A549 (cell line): ENCODE results near the gene ATP7B. TPM values are rescaled to one million over a fixed set of nuclear protein-coding genes. Genes with fewer than 3 reads are reported as not detected.

ENCODE experiments used
- ATAC-seq, 2 experiments: fragments of 200-7000 bp in 1 of 2; fragments of >200 bp in 1 of 2; cut with Nextera tagmentation in 1 of 2; cut with Tn5 transposase in 1 of 2; 3 replicates each; pipeline versions ENCODE4 v1.8.0 to v1.9.1; 2018 to 2020; ENCODE audit warnings: mild to moderate bottlenecking in 1 of 2, moderate library complexity in 1 of 2
- CTCF ChIA-PET: fragments of 300-600 bp; sonication (Branson Sonifier 250); formaldehyde crosslinking; extraction: SDS; loops from one replicate; lab custom pipeline; 2021; ENCODE audit warnings: antibody characterized with exemption, inconsistent platforms; lab: Yijun Ruan, JAX
- POLR2A ChIA-PET: fragments of 350-600 bp; formaldehyde crosslinking; extraction: SDS; loops from one replicate; lab custom pipeline; 2021; ENCODE audit warnings: antibody characterized with exemption, inconsistent platforms; lab: Yijun Ruan, JAX
- DNase-seq, 2 experiments: peaks; one replicate each; pipeline versions ENCODE4 v3.0.0 to v3.0.0-alpha.2; 2011 to 2016; ENCODE audit warnings: low read depth in 1 of 2, low spot score in 1 of 2
- FAIRE-seq: peaks from 2 replicates; lab custom pipeline; 2011; peaks lifted over from hg19 to GRCh38; lab: Jason Lieb, UNC
- H3K27ac ChIP-seq, 2 experiments: fragments of >200 bp; sonication (Bioruptor Twin); formaldehyde crosslinking; 3 replicates each; pipeline ENCODE4 v1.5.1; 2016 to 2017
- H3K4me1 ChIP-seq: fragments of >200 bp; sonication (Bioruptor Twin); formaldehyde crosslinking; 3 replicates; pipeline ENCODE4 v1.6.1; 2016
- H3K4me2 ChIP-seq: fragments of >200 bp; sonication (Bioruptor Twin); formaldehyde crosslinking; 3 replicates; pipeline ENCODE4 v1.6.1; 2016
- H3K4me3 ChIP-seq: fragments of >200 bp; sonication (Bioruptor Twin); formaldehyde crosslinking; 3 replicates; pipeline ENCODE4 v1.5.1; 2016
- H3K9me3 ChIP-seq: fragments of >200 bp; sonication (Bioruptor Twin); formaldehyde crosslinking; 3 replicates; pipeline ENCODE4 v1.6.1; 2016
- BHLHE40 ChIP-seq: IDR thresholded peaks from 2 replicates; pipeline ENCODE4 v1.6.1; 2012; ENCODE audit warnings: low read depth, low read length, inconsistent platforms
- CBX2 ChIP-seq: fragments of 200-600 bp; sonication (generic); IDR thresholded peaks from 2 replicates; pipeline ENCODE4 v1.6.1; 2016; ENCODE audit warnings: low read depth, mild to moderate bottlenecking, borderline replicate concordance
- CBX8 ChIP-seq: fragments of 200-600 bp; sonication (generic); IDR thresholded peaks from 2 replicates; pipeline ENCODE4 v1.6.1; 2016
- CEBPB ChIP-seq, 2 experiments: fragments of >200 bp in 1 of 2; sonication (Bioruptor Twin) in 1 of 2; formaldehyde crosslinking in 1 of 2; IDR thresholded peaks; 2 replicates each; pipeline ENCODE4 v1.6.1; 2012 to 2016
- CHD2 ChIP-seq: fragments of 150-350 bp; IDR thresholded peaks from 2 replicates; pipeline ENCODE4 v1.6.1; 2014; ENCODE audit warnings: low read length; ENCODE audit not compliant: partially characterized antibody
- CHD4 ChIP-seq: fragments of 200-600 bp; sonication (generic); IDR thresholded peaks from 2 replicates; pipeline ENCODE4 v1.6.1; 2016; ENCODE audit warnings: antibody characterized with exemption, mild to moderate bottlenecking, borderline replicate concordance
- ESRRA ChIP-seq: fragments of 150-350 bp; IDR thresholded peaks from 2 replicates; pipeline ENCODE4 v1.6.1; 2014; ENCODE audit warnings: mild to moderate bottlenecking, low read length, borderline replicate concordance
- FOSL2 ChIP-seq, 2 experiments: fragments of 450-650 bp in 1 of 2; fragments of >200 bp in 1 of 2; sonication (Bioruptor Twin) in 1 of 2; formaldehyde crosslinking; IDR thresholded peaks; 2 replicates each; pipeline versions ENCODE4 v1.5.0 to v1.6.1; 2016 to 2020; ENCODE audit warnings: mild to moderate bottlenecking in 1 of 2, moderate library complexity in 1 of 2
- HDAC2 ChIP-seq: fragments of 200-600 bp; sonication (generic); IDR thresholded peaks from 2 replicates; pipeline ENCODE4 v1.6.1; 2016
- JUN ChIP-seq, 2 experiments: fragments of >200 bp; sonication (Bioruptor Twin); formaldehyde crosslinking; IDR thresholded peaks; 2 replicates in 1 of 2; 3 replicates in 1 of 2; pipeline ENCODE4 v1.6.1; 2016 to 2017
- KDM5A ChIP-seq: fragments of 200-600 bp; sonication (generic); IDR thresholded peaks from 2 replicates; pipeline ENCODE4 v1.6.1; 2016; ENCODE audit warnings: antibody characterized with exemption, mild to moderate bottlenecking
- NFE2L2 ChIP-seq: fragments of 150-350 bp; conservative IDR thresholded peaks from 2 replicates; pipeline ENCODE4 v1.6.1; 2014; ENCODE audit warnings: low read length
- PHF8 ChIP-seq: fragments of 200-600 bp; sonication (generic); IDR thresholded peaks from 2 replicates; pipeline ENCODE4 v1.6.1; 2016; ENCODE audit warnings: low read depth, mild to moderate bottlenecking, antibody characterized with exemption, moderate library complexity, borderline replicate concordance
- POLR2A ChIP-seq: IDR thresholded peaks from 2 replicates; pipeline ENCODE4 v1.6.1; 2012; ENCODE audit warnings: mild to moderate bottlenecking, low read length
- RAD21 ChIP-seq, 2 experiments: fragments of >200 bp in 1 of 2; sonication (Bioruptor Twin) in 1 of 2; formaldehyde crosslinking in 1 of 2; IDR thresholded peaks in 1 of 2; conservative IDR thresholded peaks in 1 of 2; 2 replicates in 1 of 2; 3 replicates in 1 of 2; pipeline ENCODE4 v1.6.1; 2012 to 2018; ENCODE audit warnings: inconsistent platforms in 1 of 2
- RCOR1 ChIP-seq: fragments of 150-350 bp; IDR thresholded peaks from 2 replicates; pipeline ENCODE4 v1.6.1; 2014; ENCODE audit warnings: antibody characterized with exemption, low read length, low read depth
- RFX5 ChIP-seq: fragments of 450-650 bp; IDR thresholded peaks from 2 replicates; pipeline ENCODE4 v1.7.1; 2014; ENCODE audit warnings: antibody characterized with exemption, mild to moderate bottlenecking, moderate library complexity
- ZC3H11A ChIP-seq: fragments of 450-650 bp; IDR thresholded peaks from 2 replicates; pipeline ENCODE4 v1.6.1; 2014; ENCODE audit warnings: antibody characterized with exemption, mild to moderate bottlenecking
- ZFP36 ChIP-seq: fragments of 450-650 bp; IDR thresholded peaks from 2 replicates; pipeline ENCODE4 v1.6.1; 2014; ENCODE audit warnings: borderline replicate concordance; ENCODE audit not compliant: partially characterized antibody
- ZNF302 ChIP-seq: fragments of 250-450 bp; sonication (Bioruptor Pico); IDR thresholded peaks from 2 replicates; pipeline ENCODE4 v1.9.0; 2021; ENCODE audit warnings: inconsistent platforms, mild to moderate bottlenecking, moderate library complexity
- WGBS: methylation state at CpG from one replicate; pipeline ENCODE4 v1.1.6; 2017; ENCODE audit errors: missing lambda C conversion rate; 5-methylcytosine and 5-hydroxymethylcytosine counted together
- polyA plus RNA-seq, 4 experiments: library from polyadenylated mRNA; depleted of rRNA in 3 of 4; stranded (reverse); fragments of >200 nt; fragmentation: RNase III in 1 of 4; extraction: RNeasy Plus Mini Kit Qiagen cat#74134 plus additional on column Dnase treatment in 1 of 4; gene quantifications; 2 replicates in 3 of 4; 3 replicates in 1 of 4; pipeline ENCODE4 v1.2.3, GENCODE V29; 2011 to 2017
- TF ChIP-seq, protein P1 (sequence below): IDR thresholded peaks from 2 replicates; pipeline ENCODE4 v1.6.1; 2012; ENCODE audit warnings: low read depth, borderline replicate concordance
- TF ChIP-seq, protein P2 (sequence below): IDR thresholded peaks from 2 replicates; pipeline ENCODE4 v1.6.1; 2012
- TF ChIP-seq, protein P3 (sequence below): IDR thresholded peaks from 2 replicates; pipeline ENCODE4 v1.6.1; 2012
- TF ChIP-seq, protein P4 (sequence below): fragments of 150-350 bp; IDR thresholded peaks from 2 replicates; pipeline ENCODE4 v1.6.1; 2014; ENCODE audit warnings: low read depth, mild to moderate bottlenecking, low read length
- TF ChIP-seq, protein P5 (sequence below): fragments of >200 bp; sonication (Bioruptor Twin); formaldehyde crosslinking; IDR thresholded peaks from 3 replicates; pipeline ENCODE4 v1.5.1; 2016

Gene ATP7B
- polyA plus RNA-seq, 2 of the 4 experiments (the other 2 are of a cell fraction): 2.8 to 3.9 TPM

DNA sequence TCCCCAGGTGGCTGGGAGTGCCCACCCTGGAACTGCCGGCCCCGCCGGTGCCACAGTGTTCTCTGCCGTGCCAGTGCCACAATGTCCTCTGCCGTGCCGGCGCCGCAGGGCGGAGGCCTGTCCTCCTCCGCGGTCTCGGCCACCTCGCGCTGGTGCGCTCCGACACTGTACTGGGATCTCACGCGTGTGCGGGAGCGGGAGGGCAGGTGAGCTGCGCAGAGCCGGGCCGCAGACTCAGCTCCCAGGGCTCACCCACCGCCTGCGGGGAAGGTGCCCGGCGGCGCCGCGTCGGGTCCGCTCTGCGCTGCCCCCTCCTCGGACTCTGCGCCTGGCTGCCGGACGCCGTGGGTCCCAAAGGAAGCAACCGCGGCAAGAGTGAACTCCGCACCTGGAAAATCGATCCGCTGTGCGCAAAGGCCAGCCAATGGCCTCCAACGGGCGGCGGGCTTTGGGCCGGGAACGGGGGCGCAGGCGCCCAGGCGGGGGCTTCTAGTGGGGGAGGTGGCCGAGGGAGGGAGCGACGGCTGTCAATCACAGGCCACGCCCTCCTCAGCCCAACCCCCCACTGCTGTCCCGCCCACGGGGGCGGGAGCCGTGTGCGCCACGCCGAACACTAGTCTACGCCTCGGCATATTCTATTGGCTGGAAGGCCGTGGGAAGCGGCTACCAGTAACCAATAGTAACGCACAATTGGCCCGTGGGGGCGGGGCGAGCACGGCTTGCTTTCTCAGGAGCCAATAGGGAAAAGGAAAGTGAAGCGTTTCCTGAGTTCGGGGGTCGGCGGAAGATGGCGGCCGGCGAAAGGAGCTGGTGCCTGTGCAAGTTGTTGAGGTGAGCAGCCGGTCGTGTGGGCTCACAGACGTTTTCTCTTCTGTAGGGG, 622 bp upstream of the ATP7B start, which contains the start of gene ALG11:
Gene ALG11, plus strand, starts transcription at position 767 of the 880 bp plus-strand sequence. Its CDS starts 21 bp downstream, at position 788.
- H3K27ac ChIP-seq: peak within 1 kb of the TSS; percentile 79 to 89
- ATAC-seq: peak; percentile 99
- H3K4me3 ChIP-seq: peak within 1 kb of the TSS; percentile 95
- POLR2A ChIA-PET: interaction anchor here (0.9 kb wide), 1 partner anchor 116 kb away, joined by 3 read pairs; no protein-coding TSS in a partner anchor
- WGBS: 3% methylated on average over 6 of the region's 82 CpGs
- no peak for FAIRE-seq
- peak; percentile 86 to 96 for DNase-seq
- CTCF ChIA-PET: no interaction called here
- peak within 1 kb of the TSS; percentile 96 for H3K4me2 ChIP-seq
- H3K4me1 ChIP-seq: peaks cover 10% of the 10 kb centered on the region; the same call in 1 of the 3 replicates
- TF ChIP-seq, protein P1, sequence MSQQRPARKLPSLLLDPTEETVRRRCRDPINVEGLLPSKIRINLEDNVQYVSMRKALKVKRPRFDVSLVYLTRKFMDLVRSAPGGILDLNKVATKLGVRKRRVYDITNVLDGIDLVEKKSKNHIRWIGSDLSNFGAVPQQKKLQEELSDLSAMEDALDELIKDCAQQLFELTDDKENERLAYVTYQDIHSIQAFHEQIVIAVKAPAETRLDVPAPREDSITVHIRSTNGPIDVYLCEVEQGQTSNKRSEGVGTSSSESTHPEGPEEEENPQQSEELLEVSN: peak; percentile 41; the same call in 1 of the 2 replicates
- TF ChIP-seq CHD2 (peak; percentile 43), ESRRA (no peak), RCOR1 (no peak), ZC3H11A (no peak), RFX5 (peak; percentile 42; the same call in 1 of the 2 replicates), ZFP36 (no peak), RAD21 (conservative IDR thresholded peaks at IDR 0.05 in 1 of 2, IDR thresholded peaks at IDR 0.05 in 1 of 2) (no peak), BHLHE40 (no peak), PHF8 (peak; percentile 21; the same call in 1 of the 2 replicates), POLR2A (peak; percentile 78), CHD4 (no peak), JUN (IDR thresholded peaks at IDR 0.05) (peak in 1 of 2 experiments; percentile 15; a peak in 1 of 5 replicates), CBX2 (no peak), NFE2L2 (no peak), HDAC2 (0 out of 2 replicates have a peak, but pooled peaks have one; percentile 15), KDM5A (peak; percentile 92)
- TF ChIP-seq, protein P2, sequence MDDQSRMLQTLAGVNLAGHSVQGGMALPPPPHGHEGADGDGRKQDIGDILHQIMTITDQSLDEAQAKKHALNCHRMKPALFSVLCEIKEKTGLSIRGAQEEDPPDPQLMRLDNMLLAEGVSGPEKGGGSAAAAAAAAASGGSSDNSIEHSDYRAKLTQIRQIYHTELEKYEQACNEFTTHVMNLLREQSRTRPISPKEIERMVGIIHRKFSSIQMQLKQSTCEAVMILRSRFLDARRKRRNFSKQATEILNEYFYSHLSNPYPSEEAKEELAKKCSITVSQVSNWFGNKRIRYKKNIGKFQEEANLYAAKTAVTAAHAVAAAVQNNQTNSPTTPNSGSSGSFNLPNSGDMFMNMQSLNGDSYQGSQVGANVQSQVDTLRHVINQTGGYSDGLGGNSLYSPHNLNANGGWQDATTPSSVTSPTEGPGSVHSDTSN: peak; percentile 91
- TF ChIP-seq, protein P3, sequence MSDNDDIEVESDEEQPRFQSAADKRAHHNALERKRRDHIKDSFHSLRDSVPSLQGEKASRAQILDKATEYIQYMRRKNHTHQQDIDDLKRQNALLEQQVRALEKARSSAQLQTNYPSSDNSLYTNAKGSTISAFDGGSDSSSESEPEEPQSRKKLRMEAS: peak; percentile 33; the same call in 1 of the 2 replicates
- no peaks in the 10 kb centered on the region for H3K9me3 ChIP-seq

DNA sequence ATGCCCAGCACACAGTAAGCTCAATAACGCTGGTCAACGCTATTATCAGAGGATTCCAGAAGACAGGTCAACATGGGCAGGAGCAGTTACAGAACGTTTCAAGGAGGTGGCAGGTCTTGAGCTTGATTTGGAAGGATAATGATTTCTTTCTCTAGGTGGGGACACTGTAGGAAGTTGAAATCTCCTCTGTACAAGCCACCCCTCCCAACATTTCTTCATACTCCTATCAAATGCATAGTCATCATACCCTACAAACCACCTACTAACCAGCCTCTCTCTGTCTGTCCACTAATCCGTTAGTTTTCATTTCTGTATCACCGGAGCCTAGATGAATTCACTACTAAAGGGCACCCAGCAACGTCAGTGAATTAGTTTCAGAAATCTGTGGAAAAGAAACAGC, 1.3 kb downstream of the ATP7B start:
- FAIRE-seq: no peak

More for the DNA sequence above, 1.3 kb downstream of the ATP7B start:
- TF ChIP-seq ZNF302 (no peak), FOSL2 (IDR thresholded peaks at IDR 0.05) (no peak), FOSL2 (CRISPR knock-in tag; IDR thresholded peaks at IDR 0.05) (no peak), CEBPB (IDR thresholded peaks at IDR 0.05) (no peak), JUN (IDR thresholded peaks at IDR 0.05) (no peak), CBX8 (no peak), CHD2 (no peak)
- TF ChIP-seq, protein P4, sequence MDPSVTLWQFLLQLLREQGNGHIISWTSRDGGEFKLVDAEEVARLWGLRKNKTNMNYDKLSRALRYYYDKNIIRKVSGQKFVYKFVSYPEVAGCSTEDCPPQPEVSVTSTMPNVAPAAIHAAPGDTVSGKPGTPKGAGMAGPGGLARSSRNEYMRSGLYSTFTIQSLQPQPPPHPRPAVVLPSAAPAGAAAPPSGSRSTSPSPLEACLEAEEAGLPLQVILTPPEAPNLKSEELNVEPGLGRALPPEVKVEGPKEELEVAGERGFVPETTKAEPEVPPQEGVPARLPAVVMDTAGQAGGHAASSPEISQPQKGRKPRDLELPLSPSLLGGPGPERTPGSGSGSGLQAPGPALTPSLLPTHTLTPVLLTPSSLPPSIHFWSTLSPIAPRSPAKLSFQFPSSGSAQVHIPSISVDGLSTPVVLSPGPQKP: no peak
- TF ChIP-seq, protein P5, sequence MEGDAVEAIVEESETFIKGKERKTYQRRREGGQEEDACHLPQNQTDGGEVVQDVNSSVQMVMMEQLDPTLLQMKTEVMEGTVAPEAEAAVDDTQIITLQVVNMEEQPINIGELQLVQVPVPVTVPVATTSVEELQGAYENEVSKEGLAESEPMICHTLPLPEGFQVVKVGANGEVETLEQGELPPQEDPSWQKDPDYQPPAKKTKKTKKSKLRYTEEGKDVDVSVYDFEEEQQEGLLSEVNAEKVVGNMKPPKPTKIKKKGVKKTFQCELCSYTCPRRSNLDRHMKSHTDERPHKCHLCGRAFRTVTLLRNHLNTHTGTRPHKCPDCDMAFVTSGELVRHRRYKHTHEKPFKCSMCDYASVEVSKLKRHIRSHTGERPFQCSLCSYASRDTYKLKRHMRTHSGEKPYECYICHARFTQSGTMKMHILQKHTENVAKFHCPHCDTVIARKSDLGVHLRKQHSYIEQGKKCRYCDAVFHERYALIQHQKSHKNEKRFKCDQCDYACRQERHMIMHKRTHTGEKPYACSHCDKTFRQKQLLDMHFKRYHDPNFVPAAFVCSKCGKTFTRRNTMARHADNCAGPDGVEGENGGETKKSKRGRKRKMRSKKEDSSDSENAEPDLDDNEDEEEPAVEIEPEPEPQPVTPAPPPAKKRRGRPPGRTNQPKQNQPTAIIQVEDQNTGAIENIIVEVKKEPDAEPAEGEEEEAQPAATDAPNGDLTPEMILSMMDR: no peak
- H3K4me3 ChIP-seq: no peak overlapping the region
- H3K9me3 ChIP-seq: no peaks in the 10 kb centered on the region
- no peak for ATAC-seq
- H3K27ac ChIP-seq: no peak overlapping the region
- no peak overlapping the region for H3K4me2 ChIP-seq
- H3K4me1 ChIP-seq: peaks cover 10% of the 10 kb centered on the region; the same call in 1 of the 3 replicates
- POLR2A ChIA-PET: no interaction called here
- CTCF ChIA-PET: interaction anchor here (1.0 kb wide), 1 partner anchor 9 kb away, joined by 3 read pairs; no protein-coding TSS in a partner anchor
- DNase-seq: no peak
- WGBS: 60% methylated on average over 6 of the region's 6 CpGs
